GM21576 (cell line): ENCODE measurements around the gene BICD1.

Experiments
- ATAC-seq: cut with Tn5 transposase; IDR thresholded peaks from one replicate; pipeline ENCODE4 v1.9.1; 2021; ENCODE audit warnings: mild to moderate bottlenecking, moderate library complexity; ENCODE audit not compliant: unreplicated experiment

The BICD1 gene

DNA sequence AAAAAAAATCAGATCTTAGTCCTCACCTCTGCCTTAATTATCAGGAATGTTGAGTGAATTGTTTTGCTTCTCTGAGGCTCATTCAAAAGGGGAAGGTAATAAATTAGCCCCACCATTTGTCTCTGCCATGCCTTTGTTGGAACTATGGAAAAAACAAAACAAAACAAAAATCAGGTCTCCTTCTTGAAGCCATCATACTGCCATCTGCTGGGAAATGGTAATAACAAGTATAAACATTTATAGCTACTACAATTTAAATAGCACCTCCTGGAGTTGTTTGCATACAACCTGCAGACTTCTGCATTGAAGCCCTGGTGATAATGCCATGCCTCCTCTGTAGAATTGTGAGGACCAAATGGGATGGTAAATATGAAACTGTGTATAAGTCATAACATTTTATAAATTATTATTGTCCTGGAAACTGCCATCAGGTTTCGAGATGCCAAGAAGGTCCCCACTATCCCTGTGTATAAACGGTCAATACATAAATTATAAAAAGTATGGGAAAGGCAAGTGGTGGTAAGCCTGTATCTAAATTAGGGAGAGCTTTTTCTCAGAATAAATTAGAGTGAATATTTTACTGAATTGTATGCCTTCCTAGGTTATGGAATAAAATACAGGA is 205.5 kb downstream of the BICD1 start:
- no peak for ATAC-seq

DNA sequence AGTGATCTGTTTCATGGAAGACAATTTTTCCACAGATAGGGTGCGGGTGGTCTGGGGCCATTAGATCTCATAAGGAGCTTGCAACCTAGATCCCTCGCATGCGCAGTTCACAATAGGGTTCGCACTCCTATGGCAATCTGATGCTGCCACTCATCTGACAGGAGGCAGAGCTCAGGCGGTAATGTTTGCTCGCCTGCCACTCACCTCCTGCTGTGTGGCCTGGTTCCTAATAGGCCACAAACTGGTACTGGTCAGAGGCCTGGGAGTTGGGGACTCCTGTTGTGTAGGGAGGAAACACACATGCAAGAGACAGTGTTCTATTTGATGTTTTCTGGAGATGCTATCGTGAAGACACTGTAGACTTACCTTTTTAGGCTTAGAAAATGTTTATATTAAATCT is 215.7 kb downstream of the BICD1 start:
- no peak for ATAC-seq

DNA sequence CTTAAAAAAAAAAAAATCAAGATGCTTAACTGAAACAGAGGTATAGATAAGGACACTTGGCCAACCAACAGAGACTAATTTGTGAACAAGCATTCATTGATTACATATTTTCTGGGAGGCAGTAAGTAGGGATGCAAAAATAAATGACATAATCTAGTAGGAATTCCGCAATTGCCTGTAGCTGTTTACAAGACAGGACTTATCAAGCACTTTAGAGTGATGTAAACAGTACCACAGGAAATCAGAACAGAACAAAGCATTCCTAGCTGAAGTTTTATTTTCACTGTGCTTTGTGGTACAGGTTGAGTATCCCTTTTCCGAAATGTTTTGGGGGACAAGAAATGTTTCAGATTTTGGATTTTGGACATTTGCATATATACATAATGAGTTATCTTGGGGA is 224.5 kb downstream of the BICD1 start:
- no peak for ATAC-seq

DNA sequence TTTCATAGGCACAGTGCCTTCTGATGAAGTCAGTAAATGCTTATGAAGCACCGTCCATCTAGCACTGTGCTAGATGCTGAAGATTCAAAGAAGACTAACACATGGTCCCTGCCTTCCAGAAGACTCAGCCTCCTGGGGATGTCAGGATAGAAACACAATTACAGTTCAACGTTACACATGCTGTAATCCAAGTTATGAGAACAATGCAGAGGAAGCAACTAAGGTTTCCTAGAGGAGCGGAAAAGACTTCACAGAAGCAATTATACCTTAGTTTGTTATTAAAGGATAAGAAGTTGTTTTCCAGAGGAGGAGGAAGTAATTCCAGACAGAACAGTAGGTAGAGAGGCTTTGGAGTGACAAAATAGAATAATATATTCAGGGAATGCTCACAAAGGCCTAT is 225.8 kb downstream of the BICD1 start:
- ATAC-seq = no peak

DNA sequence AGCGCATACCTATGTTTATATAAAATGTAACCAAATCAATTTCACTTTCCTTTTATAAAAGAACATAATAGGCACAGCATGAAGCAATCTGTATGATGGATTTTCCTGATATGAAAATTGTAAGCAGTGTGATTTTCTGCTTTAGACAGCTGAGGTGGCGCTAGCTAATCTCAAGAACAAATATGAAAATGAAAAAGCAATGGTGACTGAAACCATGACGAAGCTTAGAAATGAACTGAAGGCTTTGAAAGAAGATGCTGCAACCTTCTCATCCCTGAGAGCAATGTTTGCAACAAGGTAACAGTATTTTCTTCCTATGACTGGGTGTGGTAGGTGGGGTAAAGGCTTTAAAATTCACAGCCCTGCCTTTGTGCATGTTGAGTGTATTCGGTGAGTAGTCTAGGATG is 227.7 kb downstream of the BICD1 start:
- ATAC-seq = no peak

DNA sequence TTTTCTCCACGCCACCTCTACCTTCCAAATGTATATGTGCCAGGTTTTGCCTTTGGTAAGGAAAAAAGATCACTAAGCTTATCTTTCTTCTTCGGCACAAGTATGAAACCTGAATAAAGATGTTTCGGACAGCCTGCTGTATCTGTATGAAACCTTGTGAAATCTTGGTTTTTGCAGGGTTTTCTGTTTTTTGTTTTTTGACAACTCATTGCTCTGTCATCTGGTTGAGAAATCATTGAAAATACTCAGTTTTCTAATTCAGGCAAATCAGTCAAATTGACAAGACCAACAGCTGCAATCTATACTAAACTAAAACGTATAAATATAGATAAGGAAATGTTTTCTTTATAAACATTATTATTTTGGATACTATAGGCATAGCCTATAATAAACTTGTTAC is 229.6 kb downstream of the BICD1 start:
- ATAC-seq = no peak

DNA sequence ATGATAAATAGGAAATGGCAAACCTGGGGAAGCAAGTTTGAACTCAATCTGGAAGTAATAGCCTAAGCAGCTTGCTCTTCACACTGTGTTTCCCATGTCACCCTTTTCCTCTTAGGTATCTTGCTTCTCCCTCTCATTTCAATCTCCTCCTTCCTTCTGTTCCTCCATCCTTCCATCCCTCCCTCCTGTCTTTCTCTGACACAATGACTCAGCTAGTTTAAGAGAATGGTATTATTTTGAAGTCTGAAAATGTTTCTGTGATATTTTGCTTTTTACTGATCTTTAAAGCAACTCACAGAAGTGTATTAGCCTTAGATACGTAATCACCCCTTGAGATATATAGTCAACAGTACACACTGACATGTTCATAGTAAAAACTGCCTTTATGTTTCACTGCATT is 236.8 kb downstream of the BICD1 start:
- ATAC-seq = no peak

DNA sequence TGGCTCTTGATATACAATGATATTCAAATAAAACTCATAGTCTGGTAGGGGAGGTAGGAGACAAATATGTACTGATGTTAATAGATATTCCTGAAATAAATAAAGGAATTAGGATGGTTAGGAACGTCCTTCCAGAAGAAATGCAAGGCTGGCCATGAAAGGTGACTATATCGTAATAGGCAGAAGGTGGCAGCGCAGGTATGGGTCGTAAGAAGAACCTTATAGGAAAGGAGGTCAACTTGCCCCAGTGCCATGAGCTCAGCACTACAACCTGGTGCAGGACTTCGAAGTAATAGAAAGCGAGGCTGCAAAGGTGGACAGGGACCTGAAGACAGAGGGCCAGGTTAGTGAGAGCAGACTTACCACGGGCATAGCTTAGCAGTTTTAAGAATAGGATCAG is 237.4 kb downstream of the BICD1 start:
- no peak for ATAC-seq

DNA sequence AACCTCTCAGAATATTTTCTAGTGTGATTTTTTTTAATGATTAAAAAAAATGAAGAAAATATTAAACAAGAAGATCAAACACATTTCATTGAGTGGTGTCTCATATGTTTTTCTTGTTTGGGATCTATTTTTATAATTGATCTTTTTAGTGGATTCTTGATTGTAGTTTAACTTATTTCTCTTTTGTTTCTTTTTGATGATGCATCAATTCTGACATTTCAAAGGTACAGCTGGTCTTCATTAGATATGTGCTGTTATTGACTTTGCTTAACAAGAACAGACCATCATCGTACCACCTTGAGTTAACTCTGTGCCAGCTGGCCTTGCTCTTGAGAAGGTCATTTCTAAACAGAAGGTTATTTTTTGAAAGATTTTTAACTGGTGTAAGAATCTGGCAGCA is 246.9 kb downstream of the BICD1 start:
- no peak for ATAC-seq

DNA sequence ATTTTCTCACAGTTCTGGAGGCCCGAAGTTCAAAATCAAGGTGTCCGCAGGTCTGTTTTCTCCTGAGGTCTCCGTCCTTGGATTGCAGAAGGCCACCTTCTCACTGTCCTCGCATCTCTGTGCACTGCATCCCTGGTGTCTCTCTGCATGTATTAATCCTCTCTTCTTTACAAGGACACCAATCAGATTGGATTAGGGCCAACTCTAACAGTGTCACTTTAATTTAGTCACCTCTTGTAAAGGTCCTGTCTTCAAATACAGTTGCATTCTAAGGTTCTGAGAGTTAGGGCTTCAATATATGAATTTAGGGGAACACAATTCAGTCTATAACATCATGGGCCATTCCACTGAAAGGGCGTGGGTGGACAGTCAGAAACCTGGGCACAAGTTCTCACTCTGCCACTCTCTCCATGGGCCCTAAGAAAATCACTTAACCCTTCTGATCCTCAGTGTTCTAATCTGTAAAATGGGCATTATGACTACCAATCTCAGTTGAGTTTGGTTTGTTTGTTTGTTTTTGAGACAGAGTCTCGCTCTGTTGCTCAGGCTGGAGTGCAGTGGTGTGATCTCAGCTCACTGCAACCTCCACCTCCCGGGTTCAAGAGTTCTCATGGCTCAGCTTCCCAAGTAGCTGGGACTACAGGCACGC is 251.1 kb downstream of the BICD1 start:
- no peak for ATAC-seq

DNA sequence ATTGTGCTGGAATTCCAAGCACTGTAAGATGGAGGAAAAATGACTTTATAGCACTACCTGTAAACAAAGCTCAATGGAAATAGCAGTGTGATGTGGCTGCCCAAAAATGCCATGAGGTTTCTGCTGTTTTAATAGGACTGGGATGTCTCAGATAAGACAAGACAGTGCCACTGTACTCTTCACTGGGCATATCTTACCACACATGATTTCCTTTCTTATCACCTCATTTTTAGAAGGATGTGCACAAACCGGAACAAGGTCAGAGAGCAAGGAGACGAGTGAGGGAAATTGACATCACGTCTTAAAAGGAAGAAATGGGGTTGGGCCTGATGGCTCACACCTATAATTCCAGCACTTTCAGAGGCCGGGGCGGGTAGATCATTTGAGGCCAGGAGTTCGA is 254.3 kb downstream of the BICD1 start:
- ATAC-seq = no peak

DNA sequence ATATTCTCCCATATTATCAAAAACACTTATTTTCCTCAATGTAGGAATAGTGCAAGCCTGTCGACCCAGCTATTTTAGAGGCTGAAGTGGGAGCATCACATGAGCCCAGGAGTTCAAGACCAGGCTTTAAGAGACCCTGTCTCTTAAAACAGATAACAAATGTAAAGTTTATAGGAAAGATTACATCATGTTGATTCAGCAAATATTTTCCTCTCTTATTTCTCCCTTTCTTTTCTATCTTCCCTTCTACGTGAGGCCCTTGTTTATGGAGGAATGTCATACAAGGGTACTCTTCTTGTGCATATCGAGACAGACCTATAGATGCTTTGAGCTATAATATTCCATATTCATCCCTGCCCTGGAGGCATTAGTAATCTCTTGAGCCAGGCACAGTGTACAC is 256.2 kb downstream of the BICD1 start:
- no peak for ATAC-seq

DNA sequence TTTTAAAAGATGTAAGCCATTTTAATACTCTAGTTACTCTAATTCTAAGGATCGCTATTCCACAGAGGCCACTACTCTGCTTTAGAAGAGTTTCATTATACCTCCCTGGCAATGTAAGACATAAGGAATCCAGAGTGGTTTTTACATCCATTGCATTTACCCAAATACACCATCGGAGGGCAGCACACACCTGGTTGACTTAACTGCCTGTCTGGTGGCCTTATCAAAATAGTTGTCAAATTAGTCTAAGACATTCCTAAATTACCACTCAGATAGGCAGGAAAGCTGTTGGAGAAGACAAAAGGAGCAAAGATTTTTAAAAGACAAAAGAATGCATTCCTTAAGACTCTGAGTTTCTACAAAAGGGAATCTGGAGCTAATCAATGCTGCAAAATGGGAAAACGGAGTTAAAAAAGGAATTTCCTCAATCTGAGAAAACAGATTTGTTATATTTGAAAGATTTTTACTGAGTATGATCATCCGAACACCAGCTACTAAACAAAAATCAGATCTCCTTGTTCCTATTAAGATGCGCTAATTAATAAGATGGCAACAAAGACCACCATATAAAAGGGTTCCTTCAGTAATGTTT is 258.9 kb downstream of the BICD1 start:
- peak; percentile 73 for ATAC-seq

DNA sequence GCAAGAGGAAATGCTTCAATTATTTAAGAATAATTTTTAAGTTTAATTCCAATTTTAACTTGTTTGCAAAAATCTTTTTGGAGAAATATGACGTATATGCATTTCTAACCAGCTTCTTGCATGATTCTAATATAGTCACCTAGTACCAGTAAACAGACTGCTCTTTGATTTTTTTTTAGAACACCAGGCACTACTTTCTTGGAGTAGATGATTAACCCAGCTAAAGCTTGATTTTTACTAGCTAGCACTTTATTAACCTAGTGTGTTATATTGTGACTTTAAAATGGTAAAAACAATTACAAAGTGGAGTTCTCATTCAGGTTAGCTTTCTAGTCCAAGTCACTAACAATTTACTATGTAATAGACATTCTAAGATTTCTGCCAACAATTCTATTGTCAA is 260.1 kb downstream of the BICD1 start:
- no peak for ATAC-seq

DNA sequence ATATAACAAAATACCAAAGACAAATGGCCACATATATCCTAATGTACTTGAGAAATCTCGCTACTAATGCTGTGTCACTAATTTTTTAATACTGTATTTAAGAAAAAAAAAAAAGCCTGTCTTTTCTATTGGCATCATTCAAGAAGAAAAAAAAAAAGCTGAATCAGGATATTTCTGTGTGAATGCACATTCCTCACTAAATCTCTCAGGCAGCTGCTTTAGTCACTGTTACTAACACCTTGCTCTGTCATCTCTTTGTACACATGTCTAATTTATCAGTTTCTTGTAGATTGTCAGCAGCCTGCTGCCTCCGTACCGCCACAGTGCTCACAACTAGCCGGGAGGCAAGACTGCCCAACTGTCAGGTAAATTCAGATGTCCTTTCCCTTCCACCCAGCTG is 260.7 kb downstream of the BICD1 start:
- ATAC-seq = no peak

DNA sequence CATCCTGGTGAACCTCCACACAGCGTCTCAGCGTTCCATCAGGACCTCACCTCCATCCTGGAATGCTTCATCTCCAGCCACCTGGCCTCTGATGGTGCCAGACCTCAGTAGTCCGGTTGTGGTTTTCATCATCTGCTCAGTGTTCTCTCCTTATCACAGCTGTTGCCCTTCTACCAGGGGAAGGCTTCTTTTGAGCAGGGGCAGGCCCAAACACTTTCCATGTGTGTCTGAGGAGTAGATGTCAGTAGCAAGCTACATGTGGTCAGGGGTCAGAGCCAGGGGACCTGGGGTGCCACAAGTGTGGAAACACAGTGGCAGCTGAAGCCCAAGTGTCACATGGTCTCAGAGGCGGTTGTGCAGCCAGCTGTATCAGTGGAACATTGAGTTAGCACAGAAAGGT is 262.6 kb downstream of the BICD1 start:
- no peak for ATAC-seq

DNA sequence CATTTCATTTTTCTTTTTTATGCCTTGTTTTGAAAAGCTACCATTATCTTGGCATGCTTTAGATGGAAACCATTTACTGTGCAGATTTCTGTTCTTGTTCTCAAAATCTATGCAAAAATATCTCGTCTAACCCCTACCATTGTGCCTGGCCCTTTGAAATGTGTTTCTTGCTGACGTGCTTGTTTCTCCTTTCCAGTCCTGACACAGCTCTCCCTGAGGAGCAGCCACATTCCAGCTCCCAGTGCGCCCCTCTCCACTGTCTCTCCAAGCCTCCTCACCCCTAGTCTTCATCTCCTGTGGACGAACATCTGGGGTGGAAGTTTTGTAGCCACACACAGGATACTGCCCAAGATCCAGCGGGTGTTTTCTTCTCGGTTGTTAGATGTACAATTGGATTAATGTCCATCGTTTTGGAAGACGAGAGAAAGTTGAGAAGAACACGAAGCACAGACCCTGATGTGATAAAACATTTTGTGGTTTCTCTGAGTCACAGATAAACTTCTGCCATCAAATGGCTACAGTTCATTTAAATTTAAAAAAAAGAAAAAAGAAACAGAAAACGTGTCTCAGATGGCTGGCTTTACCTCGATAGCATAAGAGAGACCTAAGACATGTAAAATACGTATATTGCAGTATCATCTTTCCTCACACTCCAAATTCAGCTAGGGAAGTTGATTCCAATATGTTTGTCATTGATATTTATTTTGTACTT is 270.9 kb downstream of the BICD1 start:
- ATAC-seq = no peak

DNA sequence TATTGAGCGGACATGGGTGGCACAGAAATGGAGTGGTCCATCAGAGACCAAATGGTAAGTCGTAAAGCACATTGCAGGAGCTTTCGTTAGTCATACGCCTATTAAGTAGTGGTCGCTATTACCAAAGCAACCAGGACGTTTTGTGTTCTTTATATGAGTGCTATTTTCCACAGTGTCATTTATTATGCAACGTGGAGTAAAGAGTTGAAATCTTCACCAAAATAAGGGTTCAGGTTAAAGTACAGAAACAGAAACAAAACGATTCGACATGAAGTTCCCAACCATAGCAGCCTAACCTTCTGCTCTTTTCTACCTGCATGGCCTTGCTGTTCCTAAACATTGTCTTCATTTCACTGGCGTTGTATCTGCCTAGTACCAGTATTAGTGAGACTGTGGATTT is 272.6 kb downstream of the BICD1 start:
- ATAC-seq = no peak

DNA sequence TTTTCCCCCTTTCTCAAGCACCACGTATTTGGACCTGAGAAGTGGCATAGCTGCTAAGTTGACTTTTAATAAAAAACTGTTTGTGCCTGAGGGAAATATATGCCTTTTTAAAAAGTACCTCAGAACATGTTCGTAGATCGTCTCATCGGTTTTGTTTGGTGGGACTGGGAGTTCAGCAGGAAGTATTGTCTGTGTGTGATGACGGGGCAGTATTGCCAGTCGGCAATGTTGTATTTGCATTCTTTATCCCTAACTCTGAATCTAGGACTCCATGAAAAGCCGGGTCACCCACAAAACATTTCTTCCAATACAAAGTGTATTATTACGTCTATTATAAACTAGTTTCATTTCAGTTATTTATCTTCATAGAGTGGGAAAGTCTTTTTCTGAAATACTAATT is 273.0 kb downstream of the BICD1 start:
- ATAC-seq = no peak

DNA sequence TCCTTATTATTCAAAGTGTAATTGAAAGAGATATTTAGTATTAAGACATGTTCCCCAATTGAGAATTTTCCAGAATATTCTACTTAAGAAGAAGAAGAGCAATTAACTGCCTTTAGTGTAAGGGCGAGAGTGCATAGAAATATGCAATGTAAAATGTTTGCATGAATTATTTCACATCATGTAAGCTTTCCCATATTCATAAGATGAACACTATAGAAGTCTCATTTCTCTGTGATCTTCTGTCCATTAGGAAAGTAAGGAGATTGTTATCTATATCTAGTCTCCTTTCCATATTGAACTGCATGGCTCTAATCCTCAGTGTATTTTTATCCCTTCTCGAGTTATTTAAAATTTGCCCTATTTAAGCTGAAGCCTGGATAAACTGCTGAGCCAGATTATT is 275.6 kb downstream of the BICD1 start:
- no peak for ATAC-seq

DNA sequence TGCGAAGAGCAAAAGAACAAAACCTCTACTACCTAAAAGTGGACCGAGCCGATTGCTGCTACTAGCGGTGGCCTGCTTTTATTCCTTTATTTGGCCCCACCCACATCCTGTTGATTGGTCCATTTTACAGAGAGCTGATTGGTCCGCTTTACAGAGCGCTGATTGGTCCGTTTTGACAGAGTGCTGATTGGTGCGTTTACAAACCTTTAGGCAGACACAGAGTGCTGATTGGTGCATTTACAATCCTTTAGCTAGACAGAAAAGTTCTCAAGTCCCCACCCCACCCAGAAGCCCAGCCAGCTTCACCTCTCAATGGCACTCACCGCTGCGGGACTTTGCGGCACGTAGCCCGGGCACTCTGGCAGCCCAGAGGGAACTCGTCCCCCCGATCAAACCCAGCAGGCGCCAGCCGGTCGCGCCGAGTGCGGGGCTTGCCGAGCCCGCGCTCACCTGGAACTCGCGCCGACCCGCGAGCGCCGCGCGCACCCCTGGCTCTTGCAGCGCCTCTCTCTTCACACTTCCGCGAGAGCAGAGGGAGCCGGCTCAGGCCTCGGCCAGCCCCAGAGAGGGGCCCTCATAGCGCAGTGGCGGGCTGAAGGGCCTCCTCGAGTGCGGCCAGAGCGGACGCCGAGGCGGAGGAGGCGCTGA is 284.0 kb downstream of the BICD1 start:
- peak; percentile 75 for ATAC-seq

DNA sequence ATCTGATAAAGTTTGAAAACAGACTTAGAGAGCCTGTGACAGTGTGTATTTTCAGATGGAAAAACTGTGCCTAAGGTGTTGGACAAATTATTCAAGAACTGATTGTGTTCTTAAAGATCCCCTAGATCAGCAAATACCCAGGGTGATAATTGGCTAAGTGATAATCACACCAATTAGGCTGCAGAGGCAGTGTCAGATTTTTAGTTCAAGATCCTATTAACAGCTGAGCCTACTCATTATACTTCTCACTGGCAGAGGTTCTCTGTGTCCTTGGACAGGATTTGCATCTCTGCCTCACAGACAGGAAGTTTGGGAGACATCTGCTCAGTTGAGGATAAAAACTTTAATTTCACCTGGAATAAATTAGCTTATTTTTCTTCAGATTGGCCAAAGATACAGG is 288.4 kb downstream of the BICD1 start:
- ATAC-seq = no peak
